Stimulated activated CD4-positive, alpha-beta T cell treated with anti-CD3 and anti-CD28 coated beads, Interleukin-15, amount 100 ng/mL, for 1 hour (primary cell): Measurements from ENCODE around the gene IQCN.

ENCODE experiments used
- DNase-seq, 2 donors: peaks; one replicate each; pipeline ENCODE4 v3.0.0-alpha.2; 2020; ENCODE audit warnings: low read depth in 1 of 2, low spot score in 1 of 2

Gene IQCN

DNA sequence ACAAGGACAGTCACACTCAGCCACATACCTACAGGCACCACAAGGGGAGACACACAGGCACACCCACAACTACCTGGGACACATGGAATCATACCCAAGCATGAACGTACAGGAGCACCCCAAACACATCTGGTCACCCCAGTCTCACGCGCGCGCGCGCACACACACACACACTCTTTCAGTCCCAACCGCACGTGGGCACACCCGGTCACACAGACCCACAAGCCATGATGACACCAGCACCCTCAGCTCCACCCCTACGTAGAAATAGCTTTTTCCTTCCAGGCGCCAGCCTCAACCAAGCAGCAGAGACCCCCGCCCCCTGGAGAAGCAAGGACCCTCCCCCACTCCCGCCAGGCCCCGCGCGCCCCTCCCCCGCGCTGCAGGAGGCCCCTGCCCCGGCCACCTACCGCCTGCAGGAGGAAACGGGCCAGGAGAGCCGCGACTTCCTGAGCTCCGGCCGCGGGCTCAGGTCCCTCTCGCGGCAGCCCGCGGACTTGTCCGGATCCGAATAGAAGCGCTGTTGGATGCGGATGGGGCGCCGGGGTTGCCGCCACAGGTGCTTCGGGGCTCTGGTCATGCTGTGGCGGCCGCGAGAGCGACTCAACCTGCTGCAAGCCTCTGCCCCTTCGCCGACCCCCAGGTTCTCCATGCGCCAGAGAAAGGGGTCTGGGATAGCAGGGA is 41.6 kb downstream of the IQCN start:
- DNase-seq: no peak

DNA sequence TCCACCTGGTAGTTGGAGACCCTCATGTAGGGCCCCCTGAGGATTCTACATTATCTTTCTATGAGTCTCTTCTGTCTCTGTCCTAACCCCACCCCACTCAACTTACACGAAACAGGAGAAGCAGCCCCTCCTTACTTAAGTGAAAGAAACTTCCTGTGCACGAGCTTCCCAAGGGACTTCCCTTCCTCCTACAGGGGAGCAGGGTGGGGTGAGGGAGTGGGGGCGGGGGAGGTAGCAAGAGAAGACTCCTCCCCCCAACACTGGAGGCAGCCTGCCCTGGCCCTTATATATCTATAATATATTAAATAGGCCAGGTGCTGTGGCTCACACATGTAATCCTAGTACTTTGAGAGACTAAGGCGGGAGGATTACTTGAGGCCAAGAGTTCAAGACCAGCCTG is 42.5 kb downstream of the IQCN start:
- DNase-seq: no peak

DNA sequence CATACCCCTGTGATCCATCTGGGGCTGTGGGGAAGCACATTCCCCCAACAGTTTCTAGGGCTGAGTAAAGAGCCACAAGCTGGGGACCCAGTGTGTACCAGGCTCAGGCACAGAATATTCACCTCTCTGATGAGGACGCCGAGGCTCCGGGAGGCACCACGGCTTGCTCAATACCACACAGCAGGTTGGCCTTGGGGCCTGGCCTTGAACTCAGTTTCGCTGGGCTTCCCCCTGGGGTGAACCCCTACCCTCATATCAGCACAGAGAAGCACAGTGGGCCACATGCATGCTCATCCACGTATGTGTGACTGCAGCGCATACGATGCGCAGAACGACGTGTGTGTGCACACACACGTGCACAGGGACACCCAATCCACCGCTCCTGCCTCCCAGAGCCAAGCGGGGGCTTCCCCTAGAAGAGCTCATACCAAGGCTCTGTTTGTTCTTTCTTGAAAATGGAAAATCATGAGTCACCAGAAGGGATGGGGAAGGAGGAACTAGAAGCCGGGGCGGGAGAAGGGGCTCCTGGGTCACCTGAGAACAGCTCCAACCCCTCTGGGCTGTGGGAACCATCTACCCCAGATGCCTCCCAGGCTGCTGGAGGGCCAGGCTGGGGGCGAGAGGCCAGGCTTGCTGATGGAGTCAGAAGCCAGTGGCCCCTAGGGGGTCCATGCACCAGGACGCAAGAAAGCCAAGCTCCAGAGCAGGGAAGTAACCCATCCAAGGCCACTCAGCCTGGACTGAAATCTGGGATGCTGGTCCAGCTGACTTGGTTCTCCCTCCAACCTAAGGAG is 43.1 kb downstream of the IQCN start:
- DNase-seq: no peak

DNA sequence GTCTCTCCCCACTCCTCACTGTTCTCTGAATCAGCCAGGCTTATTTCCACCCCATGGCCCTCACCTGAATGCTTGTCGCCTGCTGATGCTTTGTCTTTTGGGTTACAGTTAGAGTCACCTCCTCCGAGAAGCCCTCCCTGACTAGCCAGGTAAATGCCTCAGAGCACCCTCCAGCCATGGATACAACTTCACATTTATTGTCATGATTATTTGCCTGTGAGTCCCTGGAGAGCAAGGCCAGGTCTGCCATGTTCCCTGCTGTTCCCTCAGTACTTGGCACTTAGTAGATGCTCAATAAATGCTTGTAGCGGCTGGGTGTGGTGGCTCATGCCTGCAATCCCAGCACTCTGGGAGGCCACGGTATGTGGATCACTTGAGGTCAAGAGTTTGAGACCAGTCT is 44.3 kb downstream of the IQCN start:
- DNase-seq: no peak

DNA sequence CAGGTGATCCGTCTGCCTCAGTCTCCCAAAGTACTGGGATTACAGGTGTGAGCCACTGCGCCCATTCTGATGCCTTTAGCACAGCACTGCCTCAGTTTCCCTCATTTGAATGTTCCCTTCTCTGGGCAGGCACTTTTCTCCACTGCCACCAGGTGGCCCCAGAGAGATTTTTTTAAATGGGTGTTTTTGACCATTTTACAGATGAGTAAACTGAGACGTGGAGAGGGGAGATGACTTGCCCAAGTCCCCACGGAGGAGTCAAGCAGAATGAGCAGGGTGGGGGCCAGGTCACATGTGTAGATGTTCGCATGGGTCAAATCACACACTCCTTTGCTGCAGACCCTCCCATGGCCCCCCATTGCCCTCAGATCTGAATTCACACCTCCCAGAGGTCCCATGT is 44.8 kb downstream of the IQCN start:
- no peak for DNase-seq

DNA sequence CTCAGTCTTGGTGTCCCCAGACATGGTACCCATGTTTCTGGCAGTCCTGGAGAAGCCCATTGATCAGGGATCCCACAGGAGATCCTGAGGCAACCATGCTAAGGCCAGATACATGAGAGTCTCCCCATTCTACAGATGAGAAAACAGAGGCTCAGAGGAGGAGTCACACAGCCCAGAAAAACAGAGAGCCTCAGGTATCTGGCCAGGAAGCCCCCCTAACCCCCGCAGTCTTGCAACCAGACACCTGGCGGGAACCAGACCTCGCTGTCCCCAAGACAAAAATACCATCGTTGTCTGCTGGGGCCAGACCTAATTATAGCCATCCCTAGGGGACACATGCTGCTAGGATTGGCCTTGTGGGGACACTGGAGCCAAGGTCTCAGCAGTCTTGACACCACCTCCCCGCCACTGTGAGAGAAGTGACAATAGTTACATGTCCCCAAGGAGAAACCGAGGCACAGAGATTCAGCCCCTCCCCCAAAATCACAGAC is 46.4 kb downstream of the IQCN start:
- DNase-seq: no peak

DNA sequence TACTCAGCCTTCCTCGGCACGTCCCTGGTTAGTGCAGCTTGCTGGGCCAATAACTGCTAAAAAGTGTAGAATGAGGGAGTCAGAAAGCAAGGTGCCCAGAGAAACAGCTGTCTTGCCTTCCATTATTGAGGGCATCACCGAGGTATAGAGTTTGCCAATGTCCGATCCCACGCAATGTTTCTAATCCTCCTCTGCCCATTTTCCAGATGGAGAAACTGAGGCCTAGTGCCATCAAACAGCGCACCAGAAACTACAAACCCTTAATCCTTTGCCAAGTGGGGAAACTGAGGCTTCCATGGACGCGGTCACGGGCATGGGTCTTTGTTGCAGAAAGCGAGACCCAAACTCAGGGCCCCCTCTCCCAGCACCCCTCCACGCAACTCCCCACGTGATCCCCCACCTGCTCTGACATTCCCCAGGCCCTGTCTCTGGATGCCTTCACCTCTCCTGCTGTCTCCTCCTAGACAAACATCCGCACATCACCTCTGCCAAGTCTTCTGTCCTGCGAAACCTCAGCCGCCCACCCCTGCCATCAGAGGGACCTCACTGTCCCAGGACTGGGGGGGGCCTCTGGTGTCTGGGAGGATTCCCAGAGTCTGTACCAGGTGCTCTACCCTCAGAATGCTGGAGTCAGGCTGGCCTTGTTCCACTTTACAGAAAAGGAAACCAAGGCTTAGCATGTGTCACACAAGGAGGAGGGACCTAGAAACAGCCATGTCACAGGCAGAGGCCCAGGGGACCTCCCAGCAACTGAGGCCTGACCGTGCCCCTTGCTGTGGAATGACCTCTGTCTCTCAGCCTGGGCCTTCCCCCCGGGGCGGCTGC is 47.1 kb downstream of the IQCN start:
- no peak for DNase-seq

DNA sequence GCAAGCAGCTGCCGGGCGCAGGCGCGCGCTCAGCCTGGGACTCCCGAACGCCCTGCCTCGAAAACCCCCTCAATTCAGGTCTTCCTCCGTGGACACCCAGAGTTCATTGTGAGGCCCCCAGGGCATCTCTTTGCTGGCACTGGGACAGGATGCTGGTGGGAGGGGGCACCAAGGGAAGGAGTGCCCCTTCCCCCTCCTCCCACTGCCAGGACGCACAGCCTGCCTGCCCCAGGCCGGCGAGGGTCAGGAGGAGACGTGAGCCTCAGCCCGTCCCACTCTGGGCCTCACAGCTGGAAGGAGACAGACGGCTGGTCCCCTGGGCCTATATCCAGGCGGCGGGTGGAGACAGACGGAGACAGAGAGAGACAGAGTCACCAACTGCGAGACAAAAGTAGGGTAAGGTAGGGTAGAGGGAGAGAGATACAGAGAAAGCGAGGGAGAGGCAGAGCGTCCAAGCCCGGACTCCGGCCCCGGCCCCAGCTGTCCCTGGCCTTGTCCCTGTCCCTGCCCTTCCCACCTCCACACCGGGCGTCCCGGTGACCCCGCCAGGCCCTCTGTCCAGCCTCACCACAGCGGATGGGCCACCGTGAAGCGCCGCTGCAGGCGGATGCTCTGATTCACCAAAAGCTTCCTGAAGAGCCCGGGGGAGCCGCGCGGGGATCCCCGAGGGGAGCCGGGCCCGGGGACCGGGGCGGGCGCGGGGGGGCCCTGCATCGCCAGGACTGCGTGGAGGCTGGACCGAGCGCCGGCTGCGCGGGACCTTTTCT is 48.4 kb downstream of the IQCN start, which contains the start of gene PDE4C:
PDE4C (minus strand) TSS at position 737 of the 767 bp plus-strand sequence; CDS start at position 714, 23 bp downstream.
- DNase-seq: no peak

DNA sequence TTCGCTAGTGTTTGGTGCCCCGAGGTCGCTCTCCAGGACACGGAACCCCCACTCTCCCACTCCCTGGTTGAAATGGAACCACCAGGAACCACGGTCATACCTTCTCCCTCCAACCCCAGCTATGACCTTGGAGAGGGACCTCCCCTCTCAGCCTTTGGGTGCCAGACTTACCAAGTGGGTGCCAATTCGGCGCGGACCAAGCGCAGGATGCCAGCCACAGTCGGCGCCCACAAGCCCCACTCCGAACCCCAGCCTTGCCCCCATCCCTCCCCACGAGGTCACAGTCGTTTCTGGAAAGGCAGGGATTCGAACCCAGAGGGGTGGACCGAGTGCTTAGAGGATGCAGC is 48.9 kb downstream of the IQCN start:
- DNase-seq: no peak

DNA sequence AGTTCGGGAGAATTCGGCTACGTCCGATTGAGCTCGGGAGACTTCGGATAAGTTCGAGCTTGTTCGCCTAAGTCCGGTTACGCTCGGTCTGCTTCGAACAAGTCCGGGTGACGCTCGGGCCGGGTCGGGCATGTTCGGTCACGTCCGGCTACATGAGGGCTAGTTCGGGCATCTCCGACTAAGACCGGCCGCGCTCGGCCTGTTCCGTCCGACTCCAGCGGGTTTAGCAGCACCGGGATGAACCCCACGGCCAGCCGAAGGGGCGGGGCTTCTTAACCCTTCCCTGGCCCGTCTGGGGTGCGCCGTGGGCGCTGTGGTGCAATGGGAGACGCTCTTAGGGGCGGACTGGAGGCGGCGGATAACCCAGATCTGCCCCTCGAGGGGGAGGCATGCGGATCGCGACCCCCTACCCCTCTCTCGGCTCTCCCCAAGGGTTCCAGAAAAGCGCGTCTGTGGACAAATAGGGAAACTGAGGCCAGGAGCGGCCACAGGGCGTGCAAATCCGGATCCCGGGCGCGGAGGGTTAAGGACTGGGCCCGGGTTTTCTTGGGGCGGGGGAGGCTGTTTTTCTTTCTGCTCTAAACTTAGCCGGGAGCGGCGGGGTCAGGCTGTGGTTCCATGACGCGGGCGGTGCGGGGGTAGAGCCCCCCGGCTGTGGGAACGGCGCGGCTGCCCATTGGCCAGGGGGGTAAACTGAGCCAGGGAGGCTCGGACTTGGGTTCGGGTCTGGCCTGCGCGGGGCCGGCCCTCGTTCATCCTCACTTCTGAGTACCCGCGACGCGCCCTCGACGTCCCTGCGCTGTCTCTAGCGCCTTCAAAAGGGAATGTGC is 49.5 kb downstream of the IQCN start:
- peak; percentile 62 to 80 for DNase-seq

DNA sequence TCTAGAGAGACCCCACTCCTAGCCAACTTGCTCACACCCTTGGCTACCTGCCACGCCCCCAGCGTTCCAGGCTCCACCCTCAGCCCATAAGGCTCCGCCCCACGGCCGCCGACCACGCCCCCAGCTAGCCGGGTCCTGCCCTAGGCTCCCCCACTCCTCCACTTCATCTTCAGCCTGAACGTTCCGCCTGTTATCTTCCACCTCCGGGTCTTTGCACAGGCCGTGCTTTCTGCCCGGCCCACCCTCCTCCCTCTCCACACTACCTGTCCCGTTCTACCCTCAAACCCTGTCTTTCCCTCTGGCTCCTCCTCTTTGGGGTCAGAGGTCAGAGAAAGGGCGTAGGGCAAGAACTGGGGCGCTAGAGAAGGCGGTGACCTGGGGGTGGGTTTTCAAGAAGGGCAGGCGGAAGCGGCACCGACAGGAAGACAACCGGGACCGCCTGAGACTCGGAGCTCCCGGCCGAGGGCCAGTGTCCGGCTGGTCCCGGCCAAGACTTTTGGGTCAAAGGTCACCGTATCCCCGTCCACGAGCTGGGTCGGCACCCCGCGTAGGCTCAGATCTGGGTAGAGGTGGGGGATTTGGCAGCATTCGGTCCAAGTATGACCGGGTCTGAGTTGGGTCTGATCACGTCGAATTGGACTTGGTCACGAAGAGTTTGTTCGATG is 50.3 kb downstream of the IQCN start:
- DNase-seq: no peak

DNA sequence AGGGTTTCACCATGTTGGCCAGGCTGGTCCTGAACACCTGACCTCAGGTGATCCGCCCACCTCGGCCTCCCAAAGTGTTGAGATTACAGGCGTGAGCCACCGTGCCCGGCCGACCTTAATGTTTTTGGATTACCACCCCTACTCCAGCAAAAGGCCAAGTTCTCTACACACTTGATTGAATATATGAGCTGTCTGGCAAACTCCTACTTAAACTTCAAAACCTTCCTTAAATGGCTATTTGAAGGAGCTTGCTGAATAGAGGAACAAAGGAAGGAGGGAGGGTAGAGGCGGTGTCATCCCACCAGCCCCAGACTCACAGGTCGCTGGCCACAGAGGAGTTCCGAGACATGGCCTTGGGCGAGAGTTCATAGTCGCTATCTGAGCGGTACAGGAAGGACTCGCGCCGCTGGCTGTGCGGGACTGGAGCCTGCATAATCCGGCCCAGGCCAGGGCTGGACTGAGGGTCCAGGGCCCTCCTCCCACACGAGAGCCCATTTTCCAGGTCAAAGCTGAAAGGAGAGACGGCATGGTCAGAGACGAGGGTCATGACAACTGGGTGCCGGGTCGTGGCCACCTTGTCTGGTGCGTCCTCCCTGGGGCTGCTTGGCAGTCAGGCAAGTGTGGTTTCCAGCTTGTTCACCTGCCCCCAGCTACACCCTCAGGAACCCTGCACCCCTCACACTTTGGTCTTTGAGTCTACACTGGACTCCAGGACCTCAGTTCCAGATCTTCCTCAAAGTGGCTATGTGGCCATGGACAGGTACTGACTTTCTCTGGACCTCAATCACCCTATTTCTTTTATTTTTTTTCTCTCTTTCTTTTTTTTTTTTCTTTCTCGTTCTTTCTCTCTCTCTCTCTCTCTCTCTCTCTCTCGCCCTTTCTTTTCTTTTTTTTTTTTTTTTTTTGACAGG is 52.2 kb downstream of the IQCN start:
- no peak for DNase-seq

DNA sequence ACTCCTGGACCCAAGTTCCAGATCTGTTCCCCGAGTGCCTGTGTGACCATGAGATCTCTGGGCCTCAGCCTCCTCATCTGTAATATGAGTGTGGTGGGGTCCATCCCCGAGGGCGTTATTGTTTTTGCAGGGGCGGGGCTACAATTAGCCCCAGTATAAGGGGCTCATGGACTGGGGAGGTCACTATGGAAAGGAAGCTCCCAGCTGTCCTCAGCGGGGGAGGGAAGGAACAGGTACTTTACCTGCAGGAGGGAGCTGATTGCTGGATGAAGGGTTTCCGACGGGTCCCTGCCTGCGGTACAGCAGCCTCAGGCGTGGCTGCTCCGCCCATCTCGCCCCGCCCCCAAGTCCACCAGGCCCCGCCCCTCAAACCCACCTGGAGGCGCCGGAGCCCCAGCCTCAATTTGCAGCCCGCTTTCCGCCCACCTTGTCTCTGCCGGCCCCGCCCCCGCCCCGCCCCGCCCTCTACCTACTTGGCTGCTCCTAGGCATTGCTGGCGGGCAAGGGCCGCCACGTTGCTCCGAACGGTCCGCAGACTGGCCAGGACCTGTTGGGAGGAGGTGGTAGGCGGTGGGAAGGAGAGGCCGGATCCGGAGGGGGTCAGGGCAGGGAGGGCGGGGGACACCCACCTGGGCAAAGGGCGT is 53.5 kb downstream of the IQCN start:
- DNase-seq: no peak

DNA sequence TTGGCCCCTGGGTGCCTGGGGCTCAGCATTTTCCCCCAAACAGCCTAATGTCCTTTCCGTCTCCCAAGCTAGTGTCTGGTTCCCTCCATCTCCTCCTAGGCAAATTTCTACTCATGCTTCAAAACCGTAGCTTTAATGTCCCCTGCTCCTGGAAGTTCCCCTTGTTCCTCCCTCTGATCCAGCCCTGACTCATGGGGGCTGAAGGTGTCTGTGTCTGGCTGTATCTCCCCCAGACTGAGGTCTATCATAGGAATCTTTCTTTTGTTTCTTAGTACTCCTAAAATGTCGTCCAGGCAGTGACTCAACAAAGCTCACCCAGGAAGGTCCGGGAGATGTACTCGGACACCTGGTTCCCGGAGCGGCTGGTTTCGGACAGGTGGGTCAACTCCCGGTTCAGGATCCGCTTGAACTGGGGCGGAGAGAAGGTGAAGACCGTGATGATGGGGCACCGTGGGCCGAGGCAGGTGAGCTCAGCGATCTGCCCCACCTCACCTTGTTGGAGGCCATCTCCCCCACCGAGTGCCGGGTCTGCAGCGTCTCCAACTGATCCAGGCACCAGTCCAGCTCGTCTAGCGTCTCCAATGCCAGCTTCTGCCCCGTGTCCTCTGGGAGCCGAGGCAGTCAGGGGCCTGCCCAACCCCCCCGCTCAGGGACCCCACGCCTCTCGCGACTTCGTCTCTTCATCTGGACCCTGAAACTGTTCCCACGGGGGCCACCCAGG is 54.2 kb downstream of the IQCN start:
- no peak for DNase-seq

DNA sequence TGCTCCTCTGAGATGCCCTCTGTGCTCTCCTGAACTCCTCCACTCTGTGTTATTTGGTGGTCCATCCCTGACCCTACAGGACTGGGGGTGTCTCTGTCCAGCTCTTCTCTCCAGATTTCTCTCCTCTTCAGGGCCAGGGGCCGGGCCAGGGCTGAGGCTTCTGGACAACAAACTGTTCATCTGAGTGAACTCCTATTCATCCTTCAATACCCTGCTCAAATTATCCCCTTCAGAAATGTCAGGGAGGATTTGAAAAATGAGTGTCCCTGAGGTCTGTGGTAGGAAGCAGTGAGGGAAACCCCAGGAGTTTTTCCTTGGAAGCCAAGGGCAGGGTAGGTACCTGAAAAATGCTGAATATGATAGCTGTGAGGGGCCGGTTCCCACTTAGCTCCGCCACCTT is 55.7 kb downstream of the IQCN start:
- no peak for DNase-seq

DNA sequence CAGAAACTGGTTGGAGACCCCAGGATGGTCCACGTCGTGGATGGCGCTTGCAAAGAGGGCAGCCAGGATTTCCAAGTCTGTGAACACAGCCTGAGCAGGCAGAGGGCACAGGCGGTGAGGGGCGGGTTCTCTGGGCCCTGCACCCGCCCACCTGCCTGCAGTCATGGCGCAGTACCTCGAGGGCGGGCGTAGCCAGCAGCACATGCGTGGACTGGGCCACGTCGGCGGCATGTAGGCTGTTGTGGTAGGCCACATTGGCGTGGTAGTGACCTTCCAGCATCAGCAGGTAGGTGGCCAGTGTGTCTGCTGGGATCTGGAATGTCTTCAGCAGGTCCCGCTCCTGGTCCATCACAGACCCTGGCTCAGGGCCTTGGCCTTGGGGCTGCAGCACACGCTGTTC is 56.1 kb downstream of the IQCN start:
- DNase-seq: no peak

DNA sequence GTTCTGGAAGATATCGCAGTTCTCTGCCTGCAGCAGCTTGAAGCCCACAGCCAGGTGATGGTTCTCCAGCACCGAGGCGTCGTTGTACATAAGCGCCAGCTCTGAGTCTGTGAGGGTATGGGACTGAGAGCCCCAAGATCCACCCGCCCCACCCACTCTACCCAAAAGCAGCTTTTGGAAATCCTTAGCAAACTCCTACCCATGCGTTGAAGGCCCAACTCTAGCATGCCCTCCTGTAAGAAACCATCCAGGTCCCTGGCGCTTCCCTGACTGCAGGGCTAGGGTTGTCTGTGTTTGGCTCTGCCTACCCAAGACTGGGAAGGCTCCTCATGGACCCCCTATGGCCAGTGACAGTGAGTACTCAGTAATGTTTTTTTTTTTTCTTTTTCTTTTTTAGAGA is 57.5 kb downstream of the IQCN start:
- DNase-seq: no peak
